A673 (cell line): ENCODE data around the gene SERPINA9. TPM values are rescaled to one million over a fixed set of nuclear protein-coding genes. Genes with fewer than 3 reads are reported as not detected.

ENCODE experiments used
- BruUV-seq: library from RNA; stranded (reverse); fragments of 400-500 nt; replicated peaks from 2 replicates; lab custom pipeline; 2021; lab: Mats Ljungman, UMichigan
- CTCF ChIA-PET: fragments of 300-600 bp; sonication (Branson Sonifier 250); formaldehyde crosslinking; loops from one replicate; lab custom pipeline; 2022; ENCODE audit warnings: antibody characterized with exemption; lab: Charles Lee
- POLR2A ChIA-PET: fragments of 300-600 bp; sonication (Branson Sonifier 250); formaldehyde crosslinking; loops from one replicate; lab custom pipeline; 2022; ENCODE audit warnings: antibody characterized with exemption; ENCODE audit not compliant: low non-redundant PET; lab: Charles Lee
- DNase-seq: peaks from one replicate; pipeline ENCODE4 v3.0.0-alpha.2; 2015; ENCODE audit warnings: low spot score
- H3K27ac ChIP-seq: fragments of 200-600 bp; sonication (generic); 2 replicates; pipeline ENCODE4 v1.5.1; 2016; ENCODE audit warnings: mixed run types, low read depth, mild to moderate bottlenecking, mixed read lengths, antibody characterized with exemption, low read length; ENCODE audit not compliant: poor library complexity, severe bottlenecking
- H3K27me3 ChIP-seq: fragments of 200-600 bp; sonication (generic); replicated peaks from 2 replicates; pipeline ENCODE4 v1.6.1; 2017; ENCODE audit warnings: mixed run types, low read depth, mild to moderate bottlenecking, mixed read lengths, antibody characterized with exemption, low read length; ENCODE audit not compliant: insufficient read depth, poor library complexity
- H3K36me3 ChIP-seq: fragments of 200-600 bp; sonication (generic); 2 replicates; pipeline ENCODE4 v1.6.1; 2016; ENCODE audit warnings: mixed run types, mild to moderate bottlenecking, mixed read lengths, antibody characterized with exemption, low read length; ENCODE audit not compliant: insufficient read depth, poor library complexity, severe bottlenecking
- H3K4me1 ChIP-seq: fragments of 200-600 bp; sonication (generic); 2 replicates; pipeline ENCODE4 v1.6.1; 2017; ENCODE audit warnings: mixed run types, mild to moderate bottlenecking, mixed read lengths, antibody characterized with exemption, low read length; ENCODE audit not compliant: insufficient read depth, poor library complexity, severe bottlenecking
- H3K4me3 ChIP-seq: fragments of 200-600 bp; sonication (generic); 2 replicates; pipeline ENCODE4 v1.5.1; 2016; ENCODE audit warnings: low read depth, mixed run types, mild to moderate bottlenecking, mixed read lengths, low read length; ENCODE audit not compliant: poor library complexity, severe bottlenecking
- H3K9me3 ChIP-seq: fragments of 200-600 bp; sonication (generic); 2 replicates; pipeline ENCODE4 v1.6.1; 2016; ENCODE audit warnings: mixed run types, low read depth, mild to moderate bottlenecking, mixed read lengths, antibody characterized with exemption, low read length; ENCODE audit not compliant: poor library complexity, severe bottlenecking
- CTCF ChIP-seq: fragments of 300-800, 200-600 bp; sonication (generic); conservative IDR thresholded peaks from 2 replicates; pipeline ENCODE4 v1.5.1; 2017; ENCODE audit warnings: low read depth, mild to moderate bottlenecking, antibody characterized with exemption, low read length, moderate library complexity, mixed read lengths
- EZH2 ChIP-seq: fragments of 200-600 bp; sonication (generic); IDR thresholded peaks from 2 replicates; pipeline ENCODE4 v1.6.1; 2017; ENCODE audit warnings: borderline replicate concordance, low read depth, mild to moderate bottlenecking, mixed read lengths, antibody characterized with exemption, low read length; ENCODE audit not compliant: poor library complexity, severe bottlenecking
- intact Hi-C: fragments of 100-400 bp; cut with micrococcal nuclease; formaldehyde crosslinking; loops from one replicate; pipeline ENCODE4 v1.10.0; 2022; ENCODE audit not compliant: unreplicated experiment
- total RNA-seq: library from RNA; stranded (reverse); gene quantifications from 2 replicates; pipeline ENCODE4 v1.2.3, GENCODE V29; 2021

SERPINA9 gene
- total RNA-seq, 1 experiment from 2014 or later, result not detected

DNA sequence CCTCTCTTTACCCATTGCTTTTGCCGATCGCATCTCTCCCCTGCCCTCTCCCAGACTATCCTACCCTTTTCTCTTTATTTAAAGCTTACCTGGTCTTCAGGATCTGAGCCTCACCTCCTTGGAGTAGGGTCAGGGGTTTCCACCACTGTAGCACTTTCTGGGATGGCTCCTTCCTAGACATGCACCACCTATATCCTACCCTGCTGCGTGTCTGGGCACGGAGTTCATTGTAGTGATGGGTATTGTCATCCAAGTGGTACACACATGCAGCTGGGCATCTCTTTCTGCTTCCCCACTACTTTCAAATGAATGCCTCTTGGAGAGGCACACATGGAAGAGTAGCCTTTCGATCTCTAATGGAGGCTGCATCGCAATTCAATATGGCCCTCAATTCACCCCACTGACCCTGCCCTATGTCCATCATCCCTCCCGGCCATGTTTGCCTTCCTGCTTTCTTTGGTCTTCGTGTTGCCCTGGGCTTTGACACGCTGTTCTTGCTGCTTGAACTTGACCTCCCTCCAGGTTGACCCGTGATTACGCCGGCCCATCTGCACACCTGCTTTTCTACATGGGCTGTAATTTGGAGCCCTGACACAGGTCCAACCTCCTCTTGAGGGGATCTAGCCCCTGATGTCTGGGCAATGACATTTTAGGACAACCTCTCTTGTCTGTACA, 34.3 kb downstream of the SERPINA9 start:
- Histone ChIP-seq H3K4me3 (no peak overlapping the region), H3K4me1 (no peaks in the 10 kb centered on the region), H3K9me3 (no peaks in the 10 kb centered on the region), H3K36me3 (no peaks in the 10 kb centered on the region), H3K27ac (no peak overlapping the region), H3K27me3 (peaks cover 23% of the 10 kb centered on the region)
- DNase-seq, result no peak
- TF ChIP-seq CTCF (no peak), EZH2 (no peak)
- POLR2A ChIA-PET, result no interaction called here
- BruUV-seq, result no TSS peak
- intact Hi-C loops, result no loop called here
- CTCF ChIA-PET, result no interaction called here

GRCh38 chr14:94441130-94441529, 34.9 kb downstream of the SERPINA9 start:
- ChIA-PET POLR2A (no interaction called here), CTCF (no interaction called here)
- intact Hi-C loops, result no loop called here
- Histone ChIP-seq H3K4me3 (no peak overlapping the region), H3K27me3 (peaks cover 24% of the 10 kb centered on the region), H3K9me3 (no peaks in the 10 kb centered on the region), H3K27ac (no peak overlapping the region), H3K4me1 (no peaks in the 10 kb centered on the region), H3K36me3 (no peaks in the 10 kb centered on the region)
- no peak for TF ChIP-seq EZH2
- TF ChIP-seq CTCF, result no peak
- DNase-seq, result no peak
- BruUV-seq, result no TSS peak

DNA sequence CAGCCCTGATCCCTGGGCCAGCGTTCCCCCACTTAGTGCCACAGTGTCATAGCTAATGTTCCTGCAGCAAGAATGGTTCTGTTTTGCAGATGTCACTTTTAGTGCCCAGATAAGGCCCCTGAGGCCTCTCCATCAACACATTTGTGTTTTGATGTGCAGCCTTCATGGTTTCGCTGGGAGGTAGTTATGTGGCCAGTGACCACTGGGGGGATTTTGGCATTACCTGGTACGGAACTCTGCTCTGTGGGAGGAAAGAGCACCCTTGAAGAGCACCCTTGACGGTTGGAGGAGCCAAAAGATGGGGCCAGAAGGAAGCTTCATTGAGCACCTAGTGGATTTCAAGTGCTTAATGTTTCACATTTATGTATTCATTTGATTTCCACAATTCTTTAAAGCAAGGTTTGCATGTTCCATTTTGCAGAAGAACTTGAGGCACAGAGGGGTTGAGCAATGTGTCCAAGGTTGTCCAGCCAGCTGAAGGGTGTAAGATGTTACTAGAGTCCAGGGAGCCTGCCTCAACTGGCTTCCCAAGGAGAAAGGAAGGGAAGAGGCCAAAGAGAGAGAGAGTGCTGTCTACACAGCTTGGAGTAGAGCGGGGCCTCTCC, 36.4 kb downstream of the SERPINA9 start:
- Histone ChIP-seq H3K27me3 (peaks cover 21% of the 10 kb centered on the region), H3K36me3 (no peaks in the 10 kb centered on the region), H3K4me3 (no peak overlapping the region), H3K9me3 (no peaks in the 10 kb centered on the region), H3K27ac (no peak overlapping the region), H3K4me1 (no peaks in the 10 kb centered on the region)
- DNase-seq, result no peak
- TF ChIP-seq EZH2 (no peak), CTCF (no peak)
- POLR2A ChIA-PET, result no interaction called here
- no TSS peak for BruUV-seq
- intact Hi-C loops, result no loop called here
- CTCF ChIA-PET, result no interaction called here
